SU-DHL-6 (cell line): ENCODE measurements around the gene PLRG1.

Source experiments
- H2AFZ ChIP-seq: fragments of 200-600 bp; sonication (generic); 2 replicates; pipeline ENCODE4 v1.6.1; 2014; ENCODE audit warnings: low read depth, mild to moderate bottlenecking, moderate library complexity, mixed read lengths, antibody characterized with exemption, low read length; ENCODE audit not compliant: severe bottlenecking
- H3F3A ChIP-seq: fragments of 200-600 bp; shearing (Covaris generic); 2 replicates; pipeline ENCODE4 v1.6.0; 2016; ENCODE audit warnings: antibody characterized with exemption, mild to moderate bottlenecking; ENCODE audit not compliant: insufficient read depth
- H3K27ac ChIP-seq: fragments of 200-600 bp; sonication (generic); 2 replicates; pipeline ENCODE4 v1.5.1; 2016; ENCODE audit warnings: low read depth, mild to moderate bottlenecking, low read length, moderate library complexity, mixed read lengths
- H3K27me3 ChIP-seq: fragments of 200-600 bp; sonication (generic), shearing (Covaris generic); 2 replicates; pipeline ENCODE4 v1.6.0; 2014; ENCODE audit warnings: mild to moderate bottlenecking, low read length
- H3K36me3 ChIP-seq: fragments of 200-600 bp; sonication (generic); 2 replicates; pipeline ENCODE4 v1.6.1; 2014; ENCODE audit warnings: mild to moderate bottlenecking, low read length, mixed read lengths
- H3K4me2 ChIP-seq: fragments of 300-600, 200-600 bp; shearing (Covaris generic), sonication (generic); 2 replicates; pipeline ENCODE4 v1.6.0; 2014; ENCODE audit warnings: low read length, low read depth, mild to moderate bottlenecking; ENCODE audit not compliant: poor library complexity, severe bottlenecking
- H3K4me3 ChIP-seq: fragments of 200-600 bp; sonication (generic); 2 replicates; pipeline ENCODE4 v1.5.1; 2014; ENCODE audit warnings: antibody characterized with exemption, low read length, mild to moderate bottlenecking, mixed read lengths; ENCODE audit not compliant: insufficient read depth, poor library complexity, severe bottlenecking
- H3K79me2 ChIP-seq: fragments of 200-600 bp; sonication (generic); 2 replicates; pipeline ENCODE4 v1.6.1; 2014; ENCODE audit warnings: mild to moderate bottlenecking, low read length, moderate library complexity; ENCODE audit not compliant: insufficient read depth
- H3K9ac ChIP-seq: fragments of 200-600 bp; sonication (generic); 2 replicates; pipeline ENCODE4 v1.7.0; 2014; ENCODE audit warnings: mild to moderate bottlenecking, low read length
- H3K9me2 ChIP-seq: fragments of 200-600 bp; sonication (generic); replicated peaks from 2 replicates; pipeline ENCODE4 v1.6.1; 2014; ENCODE audit warnings: low read length; ENCODE audit not compliant: insufficient read depth
- H3K9me3 ChIP-seq: fragments of 200-600 bp; sonication (generic); 2 replicates; pipeline ENCODE4 v1.6.1; 2014; ENCODE audit warnings: low read length, mixed read lengths; ENCODE audit not compliant: insufficient read depth
- H4K20me1 ChIP-seq: fragments of 200-600 bp; sonication (generic); 2 replicates; pipeline ENCODE4 v1.6.1; 2014; ENCODE audit warnings: low read depth, mild to moderate bottlenecking, antibody characterized with exemption, low read length, moderate library complexity, mixed read lengths
- CTCF ChIP-seq: fragments of 200-600 bp; sonication (generic); IDR thresholded peaks from one replicate; pipeline ENCODE4 v1.5.1; 2017; ENCODE audit warnings: antibody characterized with exemption, mild to moderate bottlenecking, low read length, moderate library complexity; ENCODE audit not compliant: insufficient read depth, poor library complexity, severe bottlenecking
- EZH2phosphoT487 ChIP-seq: fragments of 200-600 bp; sonication (generic), shearing (Covaris generic); conservative IDR thresholded peaks from 2 replicates; pipeline ENCODE4 v1.6.1; 2018; ENCODE audit warnings: mild to moderate bottlenecking, antibody characterized with exemption, low read length, moderate library complexity, mixed read lengths

PLRG1 gene

GRCh38 chr4:154578919-154579318 lies 28.7 kb upstream of the PLRG1 start:
- no peak overlapping the region for H2AFZ ChIP-seq
- H3K4me2 ChIP-seq = no peak overlapping the region
- H3K27ac ChIP-seq = no peak overlapping the region
- no peaks in the 10 kb centered on the region for H4K20me1 ChIP-seq
- no peaks in the 10 kb centered on the region for H3F3A ChIP-seq
- no peaks in the 10 kb centered on the region for H3K79me2 ChIP-seq
- H3K27me3 ChIP-seq = no peaks in the 10 kb centered on the region
- H3K4me3 ChIP-seq = no peak overlapping the region
- TF ChIP-seq EZH2phosphoT487 (no peak), CTCF (no peak)
- H3K36me3 ChIP-seq = no peaks in the 10 kb centered on the region
- no peak overlapping the region for H3K9ac ChIP-seq
- H3K9me3 ChIP-seq = no peaks in the 10 kb centered on the region
- no peaks in the 10 kb centered on the region for H3K9me2 ChIP-seq

DNA sequence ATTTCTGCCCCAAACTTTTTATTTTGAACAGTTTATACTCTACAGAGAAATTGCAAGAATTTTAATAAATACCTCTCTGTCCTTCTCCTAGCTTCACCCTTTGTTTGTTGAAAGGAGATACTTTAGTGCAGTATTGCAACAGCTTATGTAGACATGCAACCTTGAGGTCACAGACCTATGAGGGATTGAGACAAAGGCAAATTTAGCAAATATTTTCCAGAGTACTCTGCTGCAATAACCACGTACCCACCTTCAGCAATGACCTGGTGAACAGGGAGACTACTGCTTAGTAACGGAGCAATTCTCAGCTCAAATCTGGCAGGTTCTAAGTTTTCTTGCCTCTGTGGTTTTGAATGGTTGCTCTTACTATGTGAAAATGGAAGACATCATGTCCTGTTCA lies 27.1 kb upstream of the PLRG1 start:
- no peak overlapping the region for H3K4me2 ChIP-seq
- no peak for TF ChIP-seq EZH2phosphoT487
- no peak for TF ChIP-seq CTCF
- no peaks in the 10 kb centered on the region for H3K79me2 ChIP-seq
- no peak overlapping the region for H3K9ac ChIP-seq
- H2AFZ ChIP-seq = no peak overlapping the region
- no peaks in the 10 kb centered on the region for H3F3A ChIP-seq
- no peaks in the 10 kb centered on the region for H3K9me3 ChIP-seq
- no peaks in the 10 kb centered on the region for H4K20me1 ChIP-seq
- H3K4me3 ChIP-seq = no peak overlapping the region
- H3K36me3 ChIP-seq = no peaks in the 10 kb centered on the region
- H3K9me2 ChIP-seq = no peaks in the 10 kb centered on the region
- H3K27me3 ChIP-seq = no peaks in the 10 kb centered on the region
- no peak overlapping the region for H3K27ac ChIP-seq

- H3K4me3 ChIP-seq = no peak overlapping the region
- no peaks in the 10 kb centered on the region for H3K79me2 ChIP-seq
- H3K27me3 ChIP-seq = no peaks in the 10 kb centered on the region
- no peak overlapping the region for H2AFZ ChIP-seq
- H3K27ac ChIP-seq = no peak overlapping the region
- H3K9me2 ChIP-seq = no peaks in the 10 kb centered on the region
- H4K20me1 ChIP-seq = no peaks in the 10 kb centered on the region
- no peak overlapping the region for H3K9ac ChIP-seq
- no peak overlapping the region for H3K4me2 ChIP-seq
- no peaks in the 10 kb centered on the region for H3F3A ChIP-seq
- no peaks in the 10 kb centered on the region for H3K36me3 ChIP-seq
- TF ChIP-seq CTCF = no peak
- no peak for TF ChIP-seq EZH2phosphoT487
- no peaks in the 10 kb centered on the region for H3K9me3 ChIP-seq
Measured at GRCh38 chr4:154574311-154574710, 24.1 kb upstream of the PLRG1 start.

GRCh38 chr4:154573190-154573870 lies 23.1 kb upstream of the PLRG1 start:
- Histone ChIP-seq H3K9ac (no peak overlapping the region), H3K79me2 (no peaks in the 10 kb centered on the region), H4K20me1 (no peaks in the 10 kb centered on the region), H3K27ac (no peak overlapping the region), H3K4me2 (no peak overlapping the region), H3F3A (no peaks in the 10 kb centered on the region), H3K9me3 (no peaks in the 10 kb centered on the region), H3K9me2 (no peaks in the 10 kb centered on the region), H2AFZ (no peak overlapping the region), H3K27me3 (no peaks in the 10 kb centered on the region), H3K4me3 (no peak overlapping the region), H3K36me3 (no peaks in the 10 kb centered on the region)
- no peak for TF ChIP-seq EZH2phosphoT487
- no peak for TF ChIP-seq CTCF
